Activated CD8-positive, alpha-beta T cell treated with anti-CD3 and anti-CD28 coated beads for 36 hours (primary cell): Measurements from ENCODE around the gene SLC2A2. TPM values are rescaled to one million over a fixed set of nuclear protein-coding genes. Genes with fewer than 3 reads are reported as not detected.

ENCODE experiments used
- ATAC-seq: fragments of 200-7000 bp; cut with Tn5 transposase; one replicate; pipeline ENCODE4 v1.10.0; 2021; ENCODE audit warnings: mild to moderate bottlenecking, moderate library complexity
- CTCF ChIA-PET: fragments of 350-600 bp; sonication (Branson Sonifier 250); formaldehyde crosslinking; loops from one replicate; lab custom pipeline; 2021; ENCODE audit warnings: antibody characterized with exemption; lab: Charles Lee
- POLR2A ChIA-PET: fragments of 350-600 bp; sonication (Branson Sonifier 250); formaldehyde crosslinking; loops from one replicate; lab custom pipeline; 2021; ENCODE audit warnings: antibody characterized with exemption; lab: Charles Lee
- DNase-seq: peaks from one replicate; pipeline ENCODE4 v3.0.0-alpha.2; 2020
- H3K27ac Mint-ChIP-seq: one replicate; pipeline ENCODE4 v1.8.0; 2021; ENCODE audit warnings: mild to moderate bottlenecking, mixed read lengths
- H3K27me3 Mint-ChIP-seq: one replicate; pipeline ENCODE4 v1.8.0; 2021; ENCODE audit warnings: mixed read lengths
- H3K36me3 Mint-ChIP-seq: one replicate; pipeline ENCODE4 v1.8.0; 2021; ENCODE audit warnings: low read depth, mixed read lengths
- H3K4me1 Mint-ChIP-seq: one replicate; pipeline ENCODE4 v1.8.0; 2021; ENCODE audit warnings: low read depth, mixed read lengths
- H3K4me3 Mint-ChIP-seq: one replicate; pipeline ENCODE4 v1.8.0; 2021; ENCODE audit warnings: mild to moderate bottlenecking, moderate library complexity, mixed read lengths
- H3K9me3 Mint-ChIP-seq: one replicate; pipeline ENCODE4 v1.8.0; 2021; ENCODE audit warnings: mixed read lengths
- CTCF ChIP-seq: fragments of 200-600 bp; IDR thresholded peaks from one replicate; pipeline ENCODE4 v1.8.0; 2022; ENCODE audit warnings: antibody characterized with exemption, mild to moderate bottlenecking
- intact Hi-C: fragments of 100-400 bp; cut with micrococcal nuclease; formaldehyde crosslinking; loops from one replicate; pipeline ENCODE4 v1.10.0; 2022
- total RNA-seq, 2 experiments: library from RNA; stranded (reverse); gene quantifications; one replicate each; pipeline ENCODE4 v1.2.3, GENCODE V29; 2021

Gene SLC2A2
- total RNA-seq, 2 experiments from 2014 or later: not detected

- no peaks in the 10 kb centered on the region for H3K4me1 Mint-ChIP-seq
- no peak for DNase-seq
- CTCF ChIA-PET: interaction anchor here (1.1 to 1.6 kb wide), 2 partner anchors 10 to 16 kb away, joined by 4 to 5 read pairs; no protein-coding TSS in a partner anchor
- H3K9me3 Mint-ChIP-seq: no peaks in the 10 kb centered on the region
- intact Hi-C loops: no loop called here
- POLR2A ChIA-PET: interaction anchor here (0.6 kb wide), 1 partner anchor 10 kb away, joined by 3 read pairs; no protein-coding TSS in a partner anchor
- no peaks in the 10 kb centered on the region for H3K36me3 Mint-ChIP-seq
- no peak overlapping the region for H3K4me3 Mint-ChIP-seq
- peaks cover 10% of the 10 kb centered on the region for H3K27me3 Mint-ChIP-seq
- TF ChIP-seq CTCF: no peak
- H3K27ac Mint-ChIP-seq: no peak overlapping the region
- no peak for ATAC-seq
These were observed 5.1 kb downstream of the SLC2A2 start for GRCh38 chr3:171021377-171021776.

GRCh38 chr3:171018156-171018935 is 8.2 kb downstream of the SLC2A2 start:
- ChIA-PET POLR2A (no interaction called here), CTCF (interaction anchor here (1.1 to 2.0 kb wide), 2 partner anchors 9 to 11 kb away, joined by 3 to 9 read pairs; partner anchors contain the start of gene SLC2A2)
- peak; percentile 27 for DNase-seq
- Mint-ChIP-seq H3K9me3 (no peaks in the 10 kb centered on the region), H3K4me1 (no peaks in the 10 kb centered on the region), H3K27me3 (peaks cover 7% of the 10 kb centered on the region), H3K4me3 (no peak overlapping the region), H3K36me3 (no peaks in the 10 kb centered on the region), H3K27ac (no peak overlapping the region)
- intact Hi-C loops: no loop called here
- peak; percentile 42 for TF ChIP-seq CTCF
- no peak for ATAC-seq

- Mint-ChIP-seq H3K9me3 (no peaks in the 10 kb centered on the region), H3K4me3 (no peak overlapping the region), H3K27me3 (peaks cover 8% of the 10 kb centered on the region), H3K4me1 (no peaks in the 10 kb centered on the region), H3K27ac (no peak overlapping the region), H3K36me3 (no peaks in the 10 kb centered on the region)
- intact Hi-C loops: no loop called here
- ChIA-PET POLR2A (no interaction called here), CTCF (interaction anchor here (0.7 kb wide), 1 partner anchor 759 kb away, joined by 3 read pairs; no protein-coding TSS in a partner anchor)
- DNase-seq (no peak), ATAC-seq (no peak)
- TF ChIP-seq CTCF: no peak
These were observed 12.4 kb downstream of the SLC2A2 start for GRCh38 chr3:171013822-171014748.

- no peaks in the 10 kb centered on the region for H3K4me1 Mint-ChIP-seq
- ATAC-seq (no peak), DNase-seq (no peak)
- ChIA-PET CTCF (interaction anchor here (1.9 to 2.0 kb wide), 2 partner anchors 10 to 50 kb away, joined by 4 to 6 read pairs; no protein-coding TSS in a partner anchor), POLR2A (no interaction called here)
- no peak for TF ChIP-seq CTCF
- intact Hi-C loops: no loop called here
- H3K36me3 Mint-ChIP-seq: no peaks in the 10 kb centered on the region
- no peak overlapping the region for H3K27ac Mint-ChIP-seq
- peaks cover 13% of the 10 kb centered on the region for H3K27me3 Mint-ChIP-seq
- H3K4me3 Mint-ChIP-seq: no peak overlapping the region
- H3K9me3 Mint-ChIP-seq: no peaks in the 10 kb centered on the region
These were observed 14.6 kb downstream of the SLC2A2 start for GRCh38 chr3:171011873-171012336.
